ENCODE results near the gene GEMIN5.

GEMIN5 gene

GRCh38 chr5:154878642-154879335 is 59.2 kb downstream of the GEMIN5 start:
- ChIA-PET POLR2A (no interaction called here), CTCF (no interaction called here)
- no peak for TF ChIP-seq SUZ12 (IDR thresholded peaks at IDR 0.05)
- TF ChIP-seq ELF4 (IDR thresholded peaks at IDR 0.05): no peak
- TF ChIP-seq LEF1 (IDR thresholded peaks at IDR 0.05; ENCODE audit: borderline replicate concordance): no peak
- no peak for TF ChIP-seq FOXK2 (IDR thresholded peaks at IDR 0.05)
- TF ChIP-seq HDGF (IDR thresholded peaks at IDR 0.05; ENCODE audit: borderline replicate concordance): no peak
- no peak for TF ChIP-seq SP1 (IDR thresholded peaks at IDR 0.05)
- no peak for TF ChIP-seq L3MBTL2 (conservative IDR thresholded peaks at IDR 0.05)
- no peak for TF ChIP-seq FOXM1 (IDR thresholded peaks at IDR 0.05; ENCODE audit: borderline replicate concordance)
- no peak for TF ChIP-seq TARDBP (IDR thresholded peaks at IDR 0.05)
- no peak for TF ChIP-seq ZNF384 (IDR thresholded peaks at IDR 0.05)
- TF ChIP-seq PKNOX1 (IDR thresholded peaks at IDR 0.05): no peak
- no peak for TF ChIP-seq ARNT (IDR thresholded peaks at IDR 0.05)
- no peak for TF ChIP-seq FOXA1 (IDR thresholded peaks at IDR 0.05)
- TF ChIP-seq BHLHE40 (IDR thresholded peaks at IDR 0.05; ENCODE audit: borderline replicate concordance): no peak
- no peak for TF ChIP-seq CTBP1 (IDR thresholded peaks at IDR 0.05; ENCODE audit: borderline replicate concordance)
- no peak for DNase-seq (ENCODE audit: extremely low spot score)

GRCh38 chr5:154873791-154874331 is 64.2 kb downstream of the GEMIN5 start:
- TF ChIP-seq BHLHE40 (IDR thresholded peaks at IDR 0.05; ENCODE audit: borderline replicate concordance) (no peak), PKNOX1 (IDR thresholded peaks at IDR 0.05) (no peak), FOXM1 (IDR thresholded peaks at IDR 0.05; ENCODE audit: borderline replicate concordance) (no peak), ARNT (IDR thresholded peaks at IDR 0.05) (no peak)
- ChIA-PET CTCF (interaction anchor here (0.7 kb wide), 1 partner anchor 34 kb away, joined by 3 read pairs; no protein-coding TSS in a partner anchor), POLR2A (no interaction called here)
- no peak for DNase-seq (ENCODE audit: extremely low spot score)

DNA sequence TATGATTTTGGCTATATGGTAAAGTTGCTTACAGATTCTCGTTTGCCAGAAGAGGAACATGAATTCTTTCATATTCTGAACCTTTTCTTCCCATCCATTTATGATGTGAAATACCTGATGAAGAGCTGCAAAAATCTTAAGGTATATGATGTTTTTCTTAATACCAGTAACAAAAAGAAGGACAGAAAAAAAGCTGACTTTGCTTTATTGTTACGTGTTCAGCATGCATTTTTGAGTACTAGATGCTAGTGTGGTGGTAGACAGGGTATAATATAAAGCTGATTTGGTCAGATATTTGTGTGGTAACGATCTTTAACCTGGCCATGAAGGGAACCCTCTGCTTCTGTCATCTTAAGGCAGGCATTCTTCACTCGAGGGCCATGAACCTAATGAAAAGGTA is 66.3 kb downstream of the GEMIN5 start:
- POLR2A ChIA-PET: no interaction called here
- DNase-seq (ENCODE audit: extremely low spot score): no peak
- TF ChIP-seq FOXM1 (IDR thresholded peaks at IDR 0.05; ENCODE audit: borderline replicate concordance) (no peak), FOXK2 (IDR thresholded peaks at IDR 0.05) (no peak), L3MBTL2 (conservative IDR thresholded peaks at IDR 0.05) (no peak), FOXA1 (IDR thresholded peaks at IDR 0.05) (no peak), ZNF384 (IDR thresholded peaks at IDR 0.05) (no peak), BHLHE40 (IDR thresholded peaks at IDR 0.05; ENCODE audit: borderline replicate concordance) (no peak), LEF1 (IDR thresholded peaks at IDR 0.05; ENCODE audit: borderline replicate concordance) (no peak)
- CTCF ChIA-PET: no interaction called here

- POLR2A ChIA-PET: interaction anchor here (2.7 kb wide), 1 partner anchor 11 kb away, joined by 14 read pairs; the partner anchor contains the start of gene CNOT8
- TF ChIP-seq LEF1 (IDR thresholded peaks at IDR 0.05; ENCODE audit: borderline replicate concordance) (no peak), L3MBTL2 (conservative IDR thresholded peaks at IDR 0.05) (no peak), SP1 (IDR thresholded peaks at IDR 0.05) (no peak), SUZ12 (IDR thresholded peaks at IDR 0.05) (no peak), NFRKB (IDR thresholded peaks at IDR 0.05) (no peak), FOXK2 (IDR thresholded peaks at IDR 0.05) (no peak), TARDBP (IDR thresholded peaks at IDR 0.05) (no peak), BHLHE40 (IDR thresholded peaks at IDR 0.05; ENCODE audit: borderline replicate concordance) (no peak), FOXA1 (IDR thresholded peaks at IDR 0.05) (no peak), CTBP1 (IDR thresholded peaks at IDR 0.05; ENCODE audit: borderline replicate concordance) (no peak), ZNF384 (IDR thresholded peaks at IDR 0.05) (no peak)
- DNase-seq (ENCODE audit: extremely low spot score): no peak
- CTCF ChIA-PET: interaction anchor here (0.6 to 0.7 kb wide), 2 partner anchors 29 to 219 kb away, joined by 3 read pairs; no protein-coding TSS in a partner anchor
Measured at GRCh38 chr5:154868702-154869101, 69.3 kb downstream of the GEMIN5 start.

DNA sequence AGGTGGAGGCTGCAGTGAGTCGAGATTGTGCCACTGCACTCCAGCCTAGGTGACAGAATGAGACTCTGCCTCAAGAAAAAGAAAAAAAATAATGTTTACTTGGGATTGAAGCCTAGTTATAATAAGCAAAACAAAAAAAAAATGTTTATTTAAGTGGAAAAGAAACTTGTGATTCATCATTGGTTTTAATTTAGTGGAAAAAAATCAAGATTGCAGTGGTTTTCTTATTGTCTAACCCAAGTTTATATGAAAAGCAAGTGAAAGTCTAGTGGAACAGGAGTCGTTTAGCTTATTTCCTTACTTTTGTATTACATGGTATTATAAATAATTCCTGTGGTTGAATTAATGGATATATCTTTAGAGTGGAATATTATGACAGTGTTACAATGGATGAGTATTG is 71.2 kb downstream of the GEMIN5 start:
- TF ChIP-seq L3MBTL2 (conservative IDR thresholded peaks at IDR 0.05): no peak
- no peak for TF ChIP-seq HDGF (IDR thresholded peaks at IDR 0.05; ENCODE audit: borderline replicate concordance)
- no peak for DNase-seq (ENCODE audit: extremely low spot score)
- POLR2A ChIA-PET: interaction anchor here (2.7 kb wide), 1 partner anchor 9 kb away, joined by 14 read pairs; the partner anchor contains the start of gene CNOT8
- CTCF ChIA-PET: interaction anchor here (0.6 kb wide), 1 partner anchor 122 kb away, joined by 6 read pairs; no protein-coding TSS in a partner anchor

- DNase-seq (ENCODE audit: extremely low spot score): no peak
- TF ChIP-seq FOXA1 (IDR thresholded peaks at IDR 0.05): no peak
- no peak for TF ChIP-seq TARDBP (IDR thresholded peaks at IDR 0.05)
- TF ChIP-seq LEF1 (IDR thresholded peaks at IDR 0.05; ENCODE audit: borderline replicate concordance): no peak
- no peak for TF ChIP-seq SUZ12 (IDR thresholded peaks at IDR 0.05)
- no peak for TF ChIP-seq HDGF (IDR thresholded peaks at IDR 0.05; ENCODE audit: borderline replicate concordance)
- no peak for TF ChIP-seq ZNF384 (IDR thresholded peaks at IDR 0.05)
- no peak for TF ChIP-seq ELF4 (IDR thresholded peaks at IDR 0.05)
- TF ChIP-seq PKNOX1 (IDR thresholded peaks at IDR 0.05): no peak
- no peak for TF ChIP-seq FOXM1 (IDR thresholded peaks at IDR 0.05; ENCODE audit: borderline replicate concordance)
- TF ChIP-seq L3MBTL2 (conservative IDR thresholded peaks at IDR 0.05): no peak
- no peak for TF ChIP-seq NFRKB (IDR thresholded peaks at IDR 0.05)
- TF ChIP-seq FOXK2 (IDR thresholded peaks at IDR 0.05): no peak
- no peak for TF ChIP-seq CTBP1 (IDR thresholded peaks at IDR 0.05; ENCODE audit: borderline replicate concordance)
- TF ChIP-seq SP1 (IDR thresholded peaks at IDR 0.05): no peak
- no peak for TF ChIP-seq ARNT (IDR thresholded peaks at IDR 0.05)
- no peak for TF ChIP-seq BHLHE40 (IDR thresholded peaks at IDR 0.05; ENCODE audit: borderline replicate concordance)
- CTCF ChIA-PET: no interaction called here
- POLR2A ChIA-PET: no interaction called here
Measured at GRCh38 chr5:154865466-154866184, 72.4 kb downstream of the GEMIN5 start.

Measured in HEK293T (cell line).